K562 (cell line): Measurements from ENCODE around the gene COPS8. TPM values are rescaled to one million over a fixed set of nuclear protein-coding genes. Genes with fewer than 3 reads are reported as not detected.

ENCODE experiments used
- CBFB ChIP-seq: sonication (generic); formaldehyde crosslinking; IDR thresholded peaks from 2 replicates; pipeline ENCODE4 v1.4.0; 2020; ENCODE audit warnings: mild to moderate bottlenecking, missing genetic modification reagents
- CXXC5 ChIP-seq: fragments of 250-450 bp; sonication (Bioruptor Pico); IDR thresholded peaks from 2 replicates; pipeline ENCODE4 v1.8.0; 2022; ENCODE audit warnings: inconsistent platforms, mild to moderate bottlenecking, moderate library complexity
- DIDO1 ChIP-seq: fragments of 450-650 bp; IDR thresholded peaks from 2 replicates; pipeline ENCODE4 v1.6.1; 2016; ENCODE audit warnings: low read depth, missing biosample characterization, missing genetic modification characterization
- DPF2 ChIP-seq: fragments of 450-650 bp; IDR thresholded peaks from 2 replicates; pipeline ENCODE4 v1.6.1; 2016
- EGR1 ChIP-seq: fragments of 450-650 bp; conservative IDR thresholded peaks from 2 replicates; pipeline ENCODE4 v1.6.1; 2017; ENCODE audit warnings: mild to moderate bottlenecking
- EP400 ChIP-seq: fragments of 450-650 bp; IDR thresholded peaks from 2 replicates; pipeline ENCODE4 v1.6.1; 2017; ENCODE audit warnings: antibody characterized with exemption, mild to moderate bottlenecking, moderate library complexity
- HCFC1 ChIP-seq: IDR thresholded peaks from 2 replicates; pipeline ENCODE4 v1.6.1; 2012; ENCODE audit warnings: low read depth, low read length, improper control_type of control experiment
- HMGN3 ChIP-seq: IDR thresholded peaks from 2 replicates; pipeline ENCODE4 v1.6.1; 2011; ENCODE audit warnings: borderline replicate concordance, low read depth, mild to moderate bottlenecking, mixed read lengths, low read length; ENCODE audit not compliant: insufficient read length; ENCODE audit errors: extremely low read depth
- HNRNPLL ChIP-seq: fragments of 200-400 bp; formaldehyde crosslinking; IDR thresholded peaks from 2 replicates; pipeline ENCODE4 v1.6.1; 2017; ENCODE audit warnings: low read length, low read depth, mild to moderate bottlenecking; ENCODE audit not compliant: poor library complexity, severe bottlenecking
- KAT7 ChIP-seq: sonication (generic); formaldehyde crosslinking; IDR thresholded peaks from 2 replicates; pipeline ENCODE4 v1.8.0; 2022; ENCODE audit warnings: missing genetic modification reagents, mild to moderate bottlenecking, borderline replicate concordance
- KHSRP ChIP-seq: fragments of 450-650 bp; IDR thresholded peaks from 2 replicates; pipeline ENCODE4 v1.6.1; 2017
- MAFF ChIP-seq: IDR thresholded peaks from 2 replicates; pipeline ENCODE4 v1.6.1; 2012; ENCODE audit warnings: low read length, improper control_type of control experiment
- MTA3 ChIP-seq: fragments of 450-650 bp; formaldehyde crosslinking; IDR thresholded peaks from 2 replicates; pipeline ENCODE4 v1.6.1; 2017; ENCODE audit warnings: mild to moderate bottlenecking, borderline replicate concordance
- NR2C2 ChIP-seq, 2 experiments: fragments of 200-800 bp in 1 of 2; sonication (Bioruptor generic) in 1 of 2; sonication (generic) in 1 of 2; formaldehyde crosslinking in 1 of 2; IDR thresholded peaks; 2 replicates each; pipeline versions ENCODE4 v1.6.1 to v1.8.0; 2016 to 2022; ENCODE audit warnings: mild to moderate bottlenecking in 1 of 2, missing compliant biosample characterization in 1 of 2, missing genetic modification characterization in 1 of 2, missing genetic modification reagents in 1 of 2
- PML ChIP-seq: IDR thresholded peaks from 2 replicates; pipeline ENCODE4 v1.6.1; 2012; ENCODE audit warnings: low read length, inconsistent platforms
- SIN3A ChIP-seq, 2 experiments: fragments of 150-350 bp in 1 of 2; IDR thresholded peaks; 2 replicates each; pipeline ENCODE4 v1.6.1; 2011 to 2016; ENCODE audit warnings: borderline replicate concordance in 2 of 2, low read depth in 2 of 2, low read length in 2 of 2, mild to moderate bottlenecking in 2 of 2, moderate library complexity in 2 of 2; ENCODE audit not compliant: control insufficient read depth in 1 of 2
- SIN3B ChIP-seq: fragments of 450-650 bp; IDR thresholded peaks from 2 replicates; pipeline ENCODE4 v1.6.1; 2017; ENCODE audit warnings: low read depth, mild to moderate bottlenecking, moderate library complexity
- SIX5 ChIP-seq, 2 experiments: IDR thresholded peaks; 2 replicates each; pipeline ENCODE4 v1.6.1; 2011; ENCODE audit warnings: low read length in 2 of 2, borderline replicate concordance in 1 of 2, low read depth in 1 of 2, mild to moderate bottlenecking in 1 of 2, moderate library complexity in 1 of 2; ENCODE audit not compliant: insufficient read depth in 1 of 2
- SLC30A9 ChIP-seq: fragments of 250-450 bp; sonication (Bioruptor Pico); IDR thresholded peaks from 2 replicates; pipeline ENCODE4 v1.8.0; 2022; ENCODE audit warnings: mild to moderate bottlenecking, moderate library complexity
- SNIP1 ChIP-seq: fragments of 450-650 bp; IDR thresholded peaks from 2 replicates; pipeline ENCODE4 v1.7.1; 2017; ENCODE audit warnings: low read depth, mild to moderate bottlenecking
- ZBTB1 ChIP-seq: sonication (generic); formaldehyde crosslinking; IDR thresholded peaks from 2 replicates; pipeline ENCODE4 v1.8.1; 2023; ENCODE audit warnings: missing genetic modification reagents, low read depth, mild to moderate bottlenecking, borderline replicate concordance
- ZBTB17 ChIP-seq: fragments of 450-650 bp; formaldehyde crosslinking; IDR thresholded peaks from 2 replicates; pipeline ENCODE4 v1.4.0; 2020; ENCODE audit warnings: mild to moderate bottlenecking
- ZNF12 ChIP-seq: sonication (generic); formaldehyde crosslinking; IDR thresholded peaks from 2 replicates; pipeline ENCODE4 v1.4.0; 2020; ENCODE audit warnings: mild to moderate bottlenecking, missing genetic modification reagents
- polyA plus RNA-seq, 8 experiments: library from polyadenylated mRNA; depleted of rRNA in 4 of 8; stranded (reverse) in 5 of 8; unstranded in 3 of 8; fragments of >200 nt; fragmentation: Nextera tagmentation in 2 of 8; fragmentation: Illumina TruSeq in 1 of 8; extraction: Ambion mirVana in 2 of 8; extraction: Trizol in 1 of 8; gene quantifications; 2 replicates each; pipeline versions ENCODE4 v1.2.1 to v1.2.3, GENCODE V29; 2011 to 2014; ENCODE audit warnings: inconsistent platforms in 1 of 8, missing spikeins in 1 of 8
- total RNA-seq, 7 experiments: library from RNA; depleted of rRNA in 6 of 7; stranded (reverse); fragments of >200 nt in 6 of 7; fragmentation: Illumina TruSeq in 2 of 7; extraction: Trizol in 2 of 7; gene quantifications; 2 replicates each; pipeline versions ENCODE4 v1.2.1 to v1.2.3, GENCODE V29; 2011 to 2021; ENCODE audit warnings: low replicate concordance in 1 of 7
- TF ChIP-seq, protein P1 (sequence below): fragments of 450-650 bp; formaldehyde crosslinking; IDR thresholded peaks from 2 replicates; pipeline ENCODE4 v1.4.0; 2022; ENCODE audit warnings: missing genetic modification characterization
- TF ChIP-seq, protein P2 (sequence below): fragments of 450-650 bp; IDR thresholded peaks from 2 replicates; pipeline ENCODE4 v1.6.1; 2016; ENCODE audit warnings: antibody characterized with exemption

Gene COPS8
- total and polyA plus RNA-seq, 9 of the 15 experiments (the other 6 are each of a cell fraction or from before 2014, with no cell fraction given), result 28.2 to 97.3 (median 58.9) TPM

DNA sequence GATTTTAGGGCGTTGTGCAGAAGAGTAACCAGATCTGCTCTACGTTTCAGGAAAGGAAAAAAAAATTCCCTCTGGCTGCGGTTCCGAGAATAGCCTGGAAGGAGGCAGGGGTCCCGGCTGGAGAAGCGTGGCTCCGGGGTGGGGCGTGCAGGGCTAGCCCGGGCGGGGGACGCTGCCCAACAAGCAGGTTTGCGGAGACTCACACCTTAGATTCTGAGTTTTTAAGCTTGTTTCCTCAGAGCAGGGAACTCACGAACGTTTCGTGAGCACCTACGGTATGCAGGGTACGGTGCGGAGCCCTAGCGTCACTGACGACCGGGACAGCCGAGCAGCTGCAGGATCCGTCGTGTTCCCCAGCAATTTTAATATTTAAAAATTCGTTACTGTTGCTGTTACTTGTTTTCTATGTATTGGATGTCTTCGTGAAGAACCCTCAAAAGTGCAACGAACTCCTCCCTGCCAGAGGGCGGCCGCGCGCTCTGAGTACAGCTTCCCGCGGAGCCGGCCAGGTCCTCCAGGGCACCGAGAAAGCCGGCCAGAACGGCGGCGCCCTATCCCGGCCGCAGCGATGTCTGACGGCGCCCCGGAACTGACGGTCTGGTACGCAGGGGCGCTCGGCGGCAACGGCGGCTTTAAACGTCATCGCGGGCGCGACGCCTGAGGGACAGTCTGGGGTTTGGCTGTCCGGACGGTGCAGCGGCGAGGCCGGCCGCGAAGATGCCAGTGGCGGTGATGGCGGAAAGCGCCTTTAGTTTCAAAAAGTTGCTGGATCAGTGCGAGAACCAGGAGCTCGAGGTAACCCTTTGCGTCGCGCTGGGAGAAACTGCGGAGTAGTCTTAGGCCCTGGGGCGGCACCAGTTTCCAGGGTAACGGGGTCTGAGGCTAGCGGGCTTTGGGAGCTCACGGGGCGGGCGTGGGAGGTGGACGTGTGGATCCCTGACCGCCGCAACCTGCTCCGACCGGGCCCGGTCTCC lies at the start of gene COPS8 (continued):
- TF ChIP-seq, protein P1, sequence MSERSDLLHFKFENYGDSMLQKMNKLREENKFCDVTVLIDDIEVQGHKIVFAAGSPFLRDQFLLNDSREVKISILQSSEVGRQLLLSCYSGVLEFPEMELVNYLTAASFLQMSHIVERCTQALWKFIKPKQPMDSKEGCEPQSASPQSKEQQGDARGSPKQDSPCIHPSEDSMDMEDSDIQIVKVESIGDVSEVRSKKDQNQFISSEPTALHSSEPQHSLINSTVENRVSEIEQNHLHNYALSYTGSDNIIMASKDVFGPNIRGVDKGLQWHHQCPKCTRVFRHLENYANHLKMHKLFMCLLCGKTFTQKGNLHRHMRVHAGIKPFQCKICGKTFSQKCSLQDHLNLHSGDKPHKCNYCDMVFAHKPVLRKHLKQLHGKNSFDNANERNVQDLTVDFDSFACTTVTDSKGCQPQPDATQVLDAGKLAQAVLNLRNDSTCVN (CRISPR knock-in tag), result no peak
- TF ChIP-seq SIN3B (peak; percentile 95), HMGN3 (peak; percentile 41), ZNF12 (CRISPR knock-in tag) (peak; percentile 32; the same call in 1 of the 2 replicates), DIDO1 (peak; percentile 86), KAT7 (CRISPR knock-in tag) (0 out of 2 replicates have a peak, but pooled peaks have one; percentile 25), PML (peak; percentile 55; the same call in 1 of the 2 replicates), EGR1 (peak; percentile 24), ZBTB17 (peak; percentile 56; the same call in 1 of the 2 replicates), ZBTB1 (0 out of 2 replicates have a peak, but pooled peaks have one; percentile 36), CBFB (CRISPR knock-in tag) (no peak; the same call in 1 of the 2 replicates), DPF2 (no peak), CXXC5 (CRISPR knock-in tag) (peak; percentile 99), HNRNPLL (peak; percentile 80), SIX5 (IDR thresholded peaks at IDR 0.05; ENCODE audit: borderline replicate concordance in 1 of 2, insufficient read depth in 1 of 2, low read depth in 1 of 2, low read length in 2 of 2) (peak in 1 of 2 experiments; percentile 34; a peak in 1 of 4 replicates), NR2C2 (CRISPR knock-in tag; IDR thresholded peaks at IDR 0.05) (peak; percentile 57; the same call in 1 of the 2 replicates), NR2C2 (tag; IDR thresholded peaks at IDR 0.05) (peak; percentile 79), MTA3 (peak; percentile 10; the same call in 1 of the 2 replicates), HCFC1 (peak; percentile 89), EP400 (peak; percentile 59), SNIP1 (peak; percentile 83), SIN3A (IDR thresholded peaks at IDR 0.05; ENCODE audit: borderline replicate concordance in 2 of 2, control insufficient read depth in 1 of 2, low read depth in 2 of 2, low read length in 2 of 2) (peak in 1 of 2 experiments; percentile 68; a peak in 1 of 4 replicates), SLC30A9 (no peak), KHSRP (peak; percentile 87), MAFF (no peak)
- TF ChIP-seq, protein P2, sequence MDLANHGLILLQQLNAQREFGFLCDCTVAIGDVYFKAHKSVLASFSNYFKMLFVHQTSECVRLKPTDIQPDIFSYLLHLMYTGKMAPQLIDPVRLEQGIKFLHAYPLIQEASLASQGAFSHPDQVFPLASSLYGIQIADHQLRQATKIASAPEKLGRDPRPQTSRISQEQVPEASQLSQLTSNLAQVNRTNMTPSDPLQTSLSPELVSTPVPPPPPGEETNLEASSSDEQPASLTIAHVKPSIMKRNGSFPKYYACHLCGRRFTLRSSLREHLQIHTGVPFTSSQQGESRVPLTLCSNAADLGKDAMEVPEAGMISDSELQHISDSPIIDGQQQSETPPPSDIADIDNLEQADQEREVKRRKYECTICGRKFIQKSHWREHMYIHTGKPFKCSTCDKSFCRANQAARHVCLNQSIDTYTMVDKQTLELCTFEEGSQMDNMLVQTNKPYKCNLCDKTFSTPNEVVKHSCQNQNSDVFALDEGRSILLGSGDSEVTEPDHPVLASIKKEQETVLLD, result no peak
